Smooth muscle cell (in vitro differentiated cells): Measurements from ENCODE around the gene KMT2D. TPM values are rescaled to one million over a fixed set of nuclear protein-coding genes. Genes with fewer than 3 reads are reported as not detected.
A peak's percentile ranks its signal among the peaks of the same experiment; 100 is the strongest.
"Not testable (repeated sequence)": the region's sequence is repeated elsewhere in the genome, so short reads cannot be mapped to it uniquely, and the experiment has no call there.

Experiments
- DNase-seq: peaks from one replicate; lab custom pipeline; 2025; ENCODE audit not compliant: unreplicated experiment; lab: John Stamatoyannopoulos, UW
- H2AFZ ChIP-seq: fragments of 200-600 bp; sonication (generic); 2 replicates; pipeline ENCODE4 v1.6.0; 2016; ENCODE audit warnings: antibody characterized with exemption, low read depth, mild to moderate bottlenecking
- H3F3A ChIP-seq: fragments of 200-600 bp; sonication (generic); 2 replicates; pipeline ENCODE4 v1.6.0; 2017; ENCODE audit warnings: antibody characterized with exemption, low read depth
- H3K27ac ChIP-seq: fragments of 200-600 bp; sonication (generic); 2 replicates; pipeline ENCODE4 v1.5.1; 2016; ENCODE audit warnings: low read depth, mild to moderate bottlenecking
- H3K27me3 ChIP-seq: fragments of 200-600 bp; sonication (generic); 2 replicates; pipeline ENCODE4 v1.6.1; 2016; ENCODE audit warnings: low read depth, mild to moderate bottlenecking
- H3K36me3 ChIP-seq: fragments of 200-600 bp; sonication (generic); 2 replicates; pipeline ENCODE4 v1.5.1; 2016; ENCODE audit warnings: low read depth
- H3K4me1 ChIP-seq: fragments of 200-600 bp; sonication (generic); 2 replicates; pipeline ENCODE4 v1.5.1; 2016; ENCODE audit warnings: low read depth
- H3K4me2 ChIP-seq: fragments of 200-600 bp; sonication (generic); 2 replicates; pipeline ENCODE4 v1.6.0; 2016; ENCODE audit warnings: mild to moderate bottlenecking
- H3K4me3 ChIP-seq: fragments of 200-600 bp; sonication (generic); 2 replicates; pipeline ENCODE4 v1.5.1; 2016; ENCODE audit warnings: mild to moderate bottlenecking
- H3K79me2 ChIP-seq: fragments of 200-600 bp; sonication (generic); 2 replicates; pipeline ENCODE4 v1.6.0; 2016; ENCODE audit warnings: low read depth, mild to moderate bottlenecking
- H3K9ac ChIP-seq: fragments of 200-600 bp; sonication (generic); 2 replicates; pipeline ENCODE4 v1.6.0; 2016; ENCODE audit warnings: low read depth
- H3K9me3 ChIP-seq: fragments of 200-600 bp; sonication (generic); replicated peaks from 2 replicates; pipeline ENCODE4 v1.5.1; 2016; ENCODE audit warnings: low read depth
- H4K20me1 ChIP-seq: fragments of 200-600 bp; sonication (generic); 2 replicates; pipeline ENCODE4 v1.6.0; 2016; ENCODE audit warnings: low read depth
- WGBS: methylation state at CpG from one replicate; pipeline ENCODE4 v1.1.7; 2016; ENCODE audit warnings: low lambda C conversion rate; 5-methylcytosine and 5-hydroxymethylcytosine counted together
- polyA plus RNA-seq: library from polyadenylated mRNA; unstranded; fragments of >200 nt; fragmentation: Nextera tagmentation; extraction: Ambion mirVana; gene quantifications from 2 replicates; pipeline ENCODE4 v1.2.1, GENCODE V29; 2016
- total RNA-seq: library from RNA; depleted of rRNA; stranded (reverse); fragments of >200 nt; gene quantifications from 2 replicates; pipeline ENCODE4 v1.2.3, GENCODE V29; 2014
- TF ChIP-seq, protein P1 (sequence below): fragments of 200-600 bp; sonication (generic); IDR thresholded peaks from 2 replicates; pipeline ENCODE4 v1.5.1; 2017; ENCODE audit warnings: borderline replicate concordance, mild to moderate bottlenecking, antibody characterized with exemption; ENCODE audit not compliant: insufficient read depth, poor library complexity, severe bottlenecking

KMT2D gene
- total and polyA plus RNA-seq, 2 experiments from 2014 or later: 24.6 to 25.9 TPM

DNA sequence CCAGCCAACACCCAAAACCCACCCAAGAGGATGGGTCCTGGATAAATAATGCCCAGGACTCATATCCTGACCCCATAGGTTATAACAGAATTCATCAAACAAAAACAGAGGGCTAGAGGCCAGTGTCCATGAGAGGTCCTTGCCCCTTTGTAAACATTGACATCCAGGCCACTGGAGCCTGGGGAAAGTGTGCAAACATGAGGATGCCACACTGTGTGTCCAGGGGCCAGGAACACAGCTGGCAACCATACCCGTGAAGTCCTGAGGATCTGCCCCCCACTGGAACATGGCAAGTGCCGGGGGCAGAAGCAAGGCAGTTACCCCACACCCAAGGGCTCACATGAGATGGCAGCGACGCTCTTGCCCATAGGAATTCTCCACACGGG is 4.2 kb upstream of the KMT2D start:
- peaks cover 5% of the 10 kb centered on the region for H3K4me1 ChIP-seq
- H3K79me2 ChIP-seq: peaks cover 8% of the 10 kb centered on the region
- no peak overlapping the region for H3K4me2 ChIP-seq
- H3K9me3 ChIP-seq: no peaks in the 10 kb centered on the region
- H3K36me3 ChIP-seq: no peaks in the 10 kb centered on the region
- no peak for DNase-seq
- H2AFZ ChIP-seq: no peak overlapping the region
- no peak overlapping the region for H3K9ac ChIP-seq
- H3K27me3 ChIP-seq: no peaks in the 10 kb centered on the region
- H3K4me3 ChIP-seq: no peak overlapping the region
- H4K20me1 ChIP-seq: no peaks in the 10 kb centered on the region
- H3F3A ChIP-seq: no peaks in the 10 kb centered on the region
- TF ChIP-seq, protein P1, sequence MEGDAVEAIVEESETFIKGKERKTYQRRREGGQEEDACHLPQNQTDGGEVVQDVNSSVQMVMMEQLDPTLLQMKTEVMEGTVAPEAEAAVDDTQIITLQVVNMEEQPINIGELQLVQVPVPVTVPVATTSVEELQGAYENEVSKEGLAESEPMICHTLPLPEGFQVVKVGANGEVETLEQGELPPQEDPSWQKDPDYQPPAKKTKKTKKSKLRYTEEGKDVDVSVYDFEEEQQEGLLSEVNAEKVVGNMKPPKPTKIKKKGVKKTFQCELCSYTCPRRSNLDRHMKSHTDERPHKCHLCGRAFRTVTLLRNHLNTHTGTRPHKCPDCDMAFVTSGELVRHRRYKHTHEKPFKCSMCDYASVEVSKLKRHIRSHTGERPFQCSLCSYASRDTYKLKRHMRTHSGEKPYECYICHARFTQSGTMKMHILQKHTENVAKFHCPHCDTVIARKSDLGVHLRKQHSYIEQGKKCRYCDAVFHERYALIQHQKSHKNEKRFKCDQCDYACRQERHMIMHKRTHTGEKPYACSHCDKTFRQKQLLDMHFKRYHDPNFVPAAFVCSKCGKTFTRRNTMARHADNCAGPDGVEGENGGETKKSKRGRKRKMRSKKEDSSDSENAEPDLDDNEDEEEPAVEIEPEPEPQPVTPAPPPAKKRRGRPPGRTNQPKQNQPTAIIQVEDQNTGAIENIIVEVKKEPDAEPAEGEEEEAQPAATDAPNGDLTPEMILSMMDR: no peak
- no peak overlapping the region for H3K27ac ChIP-seq
- WGBS: 93% methylated on average over 5 of the region's 5 CpGs

DNA sequence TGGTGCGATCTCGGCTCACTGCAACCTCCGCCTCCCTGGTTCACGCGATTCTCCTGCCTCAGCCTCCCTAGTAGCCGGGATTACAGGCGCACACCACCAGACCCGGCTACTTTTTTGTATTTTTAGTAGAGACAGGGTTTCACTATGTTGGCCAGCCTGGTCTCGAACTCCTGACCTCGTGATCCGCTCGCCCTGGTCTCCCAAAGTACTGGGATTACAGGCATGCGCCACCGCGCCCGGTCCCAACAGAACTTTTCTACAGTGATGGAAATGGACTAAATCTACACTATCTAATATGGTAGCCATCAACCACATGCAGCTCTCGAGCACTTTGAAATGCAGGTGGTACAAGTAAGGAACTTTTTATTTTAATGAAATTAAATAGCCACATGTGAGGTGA is 1.3 kb upstream of the KMT2D start:
- H3K27me3 ChIP-seq, H3K4me3 ChIP-seq, H3K9ac ChIP-seq, DNase-seq, H3K36me3 ChIP-seq, H3K27ac ChIP-seq, H3K4me2 ChIP-seq, H3K9me3 ChIP-seq, H3F3A ChIP-seq, H2AFZ ChIP-seq: not testable (repeated sequence)
- peaks cover 27% of the 10 kb centered on the region for H4K20me1 ChIP-seq
- H3K4me1 ChIP-seq: peaks cover 27% of the 10 kb centered on the region
- 97% methylated on average over 17 of the region's 17 CpGs for WGBS
- H3K79me2 ChIP-seq: peaks cover 36% of the 10 kb centered on the region

DNA sequence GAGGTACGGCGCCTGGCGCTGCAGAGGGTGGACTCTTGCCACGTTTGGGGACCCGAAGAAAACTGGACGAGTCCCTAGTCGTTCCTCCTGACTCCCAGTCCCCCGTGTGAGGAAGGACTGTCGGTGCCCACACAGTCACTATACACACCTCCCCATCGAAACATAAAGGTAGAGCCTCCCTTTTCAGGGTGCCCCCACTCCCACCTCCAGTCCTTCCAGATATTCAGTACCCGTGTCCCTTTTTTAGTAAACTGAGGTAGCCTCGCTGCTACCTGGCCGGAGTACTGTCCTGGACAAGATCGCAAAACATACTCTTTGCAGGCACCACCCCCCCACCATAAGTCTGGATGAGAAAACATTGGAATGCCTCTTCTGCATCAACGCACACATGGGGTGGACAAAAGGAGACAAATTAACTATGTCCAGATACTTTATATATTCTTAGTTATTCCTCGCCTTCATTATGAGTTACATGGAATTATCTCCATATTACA is 610 bp upstream of the KMT2D start:
- TF ChIP-seq, protein P1: no peak
- Histone ChIP-seq H3K9me3 (no peaks in the 10 kb centered on the region), H3K4me3 (peak overlapping the region; percentile 87), H3K4me2 (peak overlapping the region; percentile 99), H3K36me3 (no peaks in the 10 kb centered on the region), H3K9ac (peak overlapping the region; percentile 98), H3K4me1 (peaks cover 34% of the 10 kb centered on the region), H3F3A (no peaks in the 10 kb centered on the region), H2AFZ (peak overlapping the region; percentile 98), H3K27me3 (no peaks in the 10 kb centered on the region), H3K27ac (peak overlapping the region; percentile 89), H3K79me2 (peaks cover 43% of the 10 kb centered on the region), H4K20me1 (peaks cover 34% of the 10 kb centered on the region)
- WGBS: 13% methylated on average over 16 of the region's 16 CpGs
- no peak for DNase-seq

DNA sequence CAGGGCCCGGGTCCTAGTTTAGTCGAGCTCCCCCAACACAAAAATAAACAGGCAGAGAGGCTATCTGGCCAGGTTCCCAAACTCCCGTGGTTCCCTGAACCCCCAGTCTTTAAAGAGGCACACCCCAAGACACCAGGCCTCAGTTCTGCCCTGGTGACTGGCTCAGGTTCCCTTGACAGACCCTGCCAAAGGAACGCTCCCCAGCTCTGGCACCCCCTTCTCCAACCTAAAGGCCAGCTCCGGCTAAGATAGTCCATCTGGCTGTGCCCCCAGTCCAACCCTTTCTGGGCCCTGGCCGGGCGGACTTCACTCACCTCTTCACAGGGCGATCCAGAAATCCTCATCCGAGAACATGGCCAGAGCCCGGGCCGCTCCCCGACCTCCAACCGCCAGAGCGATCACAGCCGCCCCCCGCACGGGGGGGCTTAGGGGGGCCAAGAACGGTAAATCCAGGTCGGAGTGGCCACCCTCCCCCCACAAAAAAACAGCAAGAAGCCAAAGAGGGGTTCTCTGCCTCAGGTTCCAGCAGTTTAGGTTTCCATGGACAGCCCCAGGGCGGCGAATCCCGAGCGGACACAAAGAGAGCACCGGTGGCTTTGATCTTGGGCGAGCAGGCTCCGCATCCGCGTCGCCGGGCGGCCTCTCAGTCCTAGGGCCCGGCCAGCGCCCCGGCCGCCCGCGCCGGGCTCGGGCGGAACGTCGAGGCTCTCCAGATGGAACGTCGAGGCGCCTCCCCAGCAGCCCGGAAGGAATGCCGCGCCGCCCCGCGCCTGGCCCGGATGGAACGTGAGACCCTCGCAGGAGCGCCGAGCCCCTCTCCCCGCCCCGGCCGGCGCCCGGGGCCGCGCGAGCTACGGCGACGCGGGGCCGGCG is 1.1 kb downstream of the KMT2D start:
- peak overlapping the region; percentile 99 for H3K4me2 ChIP-seq
- H3K27ac ChIP-seq: peak overlapping the region; percentile 89
- H3K27me3 ChIP-seq: no peaks in the 10 kb centered on the region
- peaks cover 37% of the 10 kb centered on the region for H3K4me1 ChIP-seq
- H3K9ac ChIP-seq: peak overlapping the region; percentile 98
- DNase-seq: no peak
- TF ChIP-seq, protein P1: no peak
- WGBS: under 1% methylated on average over 56 of the region's 70 CpGs
- H3F3A ChIP-seq: peaks cover 5% of the 10 kb centered on the region
- H2AFZ ChIP-seq: no peak overlapping the region
- H3K36me3 ChIP-seq: no peaks in the 10 kb centered on the region
- H3K4me3 ChIP-seq: peak overlapping the region; percentile 87
- H3K79me2 ChIP-seq: peaks cover 60% of the 10 kb centered on the region
- H3K9me3 ChIP-seq: no peaks in the 10 kb centered on the region
- H4K20me1 ChIP-seq: peaks cover 51% of the 10 kb centered on the region
